OCI-LY1 (cell line): ENCODE measurements around the gene ADGRG3.

ENCODE experiments used
- H2AFZ ChIP-seq: fragments of 200-600 bp; sonication (generic), shearing (Covaris generic); 2 replicates; pipeline ENCODE4 v1.6.0; 2014; ENCODE audit warnings: antibody characterized with exemption, mild to moderate bottlenecking, low read length
- H3F3A ChIP-seq: fragments of 200-600 bp; sonication (generic), shearing (Covaris generic); 2 replicates; pipeline ENCODE4 v1.6.0; 2014; ENCODE audit warnings: mild to moderate bottlenecking, antibody characterized with exemption, low read length, moderate library complexity; ENCODE audit not compliant: insufficient read depth
- H3K27ac ChIP-seq: fragments of 200-600 bp; sonication (generic); 2 replicates; pipeline ENCODE4 v1.5.1; 2014; ENCODE audit warnings: low read length, mixed run types, mild to moderate bottlenecking, low read depth; ENCODE audit not compliant: poor library complexity, severe bottlenecking
- H3K27me3 ChIP-seq: fragments of 200-600 bp; sonication (generic); 2 replicates; pipeline ENCODE4 v1.6.0; 2014; ENCODE audit warnings: antibody characterized with exemption, mild to moderate bottlenecking, low read length, moderate library complexity; ENCODE audit not compliant: insufficient read depth
- H3K36me3 ChIP-seq: fragments of 200-600 bp; sonication (generic); 2 replicates; pipeline ENCODE4 v1.6.1; 2014; ENCODE audit warnings: mild to moderate bottlenecking, antibody characterized with exemption, low read length, moderate library complexity, mixed read lengths; ENCODE audit not compliant: insufficient read depth
- H3K4me1 ChIP-seq: fragments of 200-600 bp; sonication (generic); 2 replicates; pipeline ENCODE4 v1.5.1; 2014; ENCODE audit warnings: mild to moderate bottlenecking, low read length, moderate library complexity; ENCODE audit not compliant: insufficient read depth, severe bottlenecking
- H3K4me2 ChIP-seq: fragments of 200-600 bp; sonication (generic), shearing (Covaris generic); 2 replicates; pipeline ENCODE4 v1.6.1; 2014; ENCODE audit warnings: low read length
- H3K4me3 ChIP-seq: fragments of 200-600 bp; sonication (generic); 2 replicates; pipeline ENCODE4 v1.5.1; 2014; ENCODE audit warnings: low read length, low read depth, mild to moderate bottlenecking, mixed read lengths; ENCODE audit not compliant: poor library complexity, severe bottlenecking
- H3K79me2 ChIP-seq: fragments of 200-600 bp; shearing (Covaris generic); 2 replicates; pipeline ENCODE4 v1.6.1; 2016; ENCODE audit warnings: mixed run types, low read length, mixed read lengths; ENCODE audit not compliant: insufficient read depth
- H3K9ac ChIP-seq: fragments of 200-600 bp; sonication (generic), shearing (Covaris generic); 2 replicates; pipeline ENCODE4 v1.6.1; 2014; ENCODE audit warnings: mild to moderate bottlenecking, low read length, mixed read lengths
- H3K9me2 ChIP-seq: fragments of 200-600 bp; sonication (generic), shearing (Covaris generic); 2 replicates; pipeline ENCODE4 v1.6.1; 2014; ENCODE audit warnings: low read depth, mild to moderate bottlenecking, low read length, mixed read lengths
- H3K9me3 ChIP-seq: fragments of 200-600 bp; shearing (Covaris generic); 2 replicates; pipeline ENCODE4 v1.6.1; 2014; ENCODE audit warnings: low read length, mixed read lengths
- H4K20me1 ChIP-seq: fragments of 200-600 bp; sonication (generic), shearing (Covaris generic); 2 replicates; pipeline ENCODE4 v1.6.0; 2016; ENCODE audit warnings: mild to moderate bottlenecking, low read length; ENCODE audit not compliant: insufficient read depth
- EZH2 ChIP-seq: fragments of 200-600 bp; sonication (generic), shearing (Covaris generic); IDR thresholded peaks from 2 replicates; pipeline ENCODE4 v1.8.0; 2017; ENCODE audit warnings: borderline replicate concordance, mixed run types, mild to moderate bottlenecking, antibody characterized with exemption, low read length, moderate library complexity, mixed read lengths
- TF ChIP-seq, protein P1 (sequence below): fragments of 200-600 bp; sonication (generic), shearing (Covaris generic); IDR thresholded peaks from 2 replicates; pipeline ENCODE4 v1.5.1; 2017; ENCODE audit warnings: mild to moderate bottlenecking, antibody characterized with exemption, low read length, moderate library complexity, mixed read lengths

The ADGRG3 gene

DNA sequence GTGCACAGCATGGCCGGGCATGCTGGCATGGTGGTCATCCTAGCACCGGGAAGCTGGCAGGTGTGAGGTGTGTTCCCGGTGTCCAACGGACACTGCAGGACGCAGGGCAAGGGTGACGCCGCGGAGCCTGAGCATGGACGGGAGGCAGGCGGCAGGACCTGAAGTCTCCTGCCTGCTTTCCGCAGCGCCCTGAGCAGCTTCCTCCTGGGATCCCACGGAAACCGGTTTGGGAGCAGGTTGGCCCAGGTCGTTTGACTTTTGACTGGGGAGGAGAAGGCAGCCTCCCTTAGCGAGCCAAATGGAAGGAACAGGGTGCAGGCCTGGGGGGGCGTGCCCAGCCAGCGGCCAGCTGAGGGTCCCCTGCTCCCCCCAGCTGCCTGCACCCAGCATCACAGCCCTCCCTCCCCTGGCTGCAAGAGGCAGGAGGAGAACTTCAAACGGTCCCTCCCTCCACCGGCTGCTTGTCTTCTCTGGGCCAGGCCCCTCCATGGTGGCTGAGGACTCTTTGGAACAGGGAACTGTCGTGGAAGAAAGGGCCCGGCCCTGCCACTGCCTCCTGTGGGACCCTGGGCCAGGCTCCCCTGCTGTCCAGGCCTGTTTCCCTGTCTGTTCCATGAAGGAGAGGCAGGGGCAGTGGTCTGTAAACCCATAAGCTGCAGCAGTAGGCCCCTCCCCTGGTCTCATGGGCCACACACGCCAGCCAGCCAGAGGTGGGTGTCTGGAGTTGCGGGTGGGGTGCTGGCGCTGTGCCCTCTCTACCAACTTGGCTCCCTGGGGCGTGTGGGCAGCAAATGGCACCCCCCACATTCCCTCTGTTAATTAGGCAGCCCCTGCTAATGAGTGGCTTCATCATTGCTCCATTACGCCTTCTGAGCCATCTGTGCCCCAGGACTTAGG, 47.5 kb upstream of the ADGRG3 start:
- Histone ChIP-seq H3K9me3 (no peaks in the 10 kb centered on the region), H3K4me3 (no peak overlapping the region), H3K9me2 (no peaks in the 10 kb centered on the region), H3F3A (no peaks in the 10 kb centered on the region), H4K20me1 (no peaks in the 10 kb centered on the region), H3K9ac (no peak overlapping the region), H3K4me2 (no peak overlapping the region), H2AFZ (no peak overlapping the region), H3K4me1 (no peaks in the 10 kb centered on the region), H3K36me3 (no peaks in the 10 kb centered on the region), H3K79me2 (no peaks in the 10 kb centered on the region), H3K27me3 (peaks cover 4% of the 10 kb centered on the region; the same call in 1 of the 2 replicates), H3K27ac (no peak overlapping the region)
- TF ChIP-seq EZH2 = no peak
- TF ChIP-seq, protein P1, sequence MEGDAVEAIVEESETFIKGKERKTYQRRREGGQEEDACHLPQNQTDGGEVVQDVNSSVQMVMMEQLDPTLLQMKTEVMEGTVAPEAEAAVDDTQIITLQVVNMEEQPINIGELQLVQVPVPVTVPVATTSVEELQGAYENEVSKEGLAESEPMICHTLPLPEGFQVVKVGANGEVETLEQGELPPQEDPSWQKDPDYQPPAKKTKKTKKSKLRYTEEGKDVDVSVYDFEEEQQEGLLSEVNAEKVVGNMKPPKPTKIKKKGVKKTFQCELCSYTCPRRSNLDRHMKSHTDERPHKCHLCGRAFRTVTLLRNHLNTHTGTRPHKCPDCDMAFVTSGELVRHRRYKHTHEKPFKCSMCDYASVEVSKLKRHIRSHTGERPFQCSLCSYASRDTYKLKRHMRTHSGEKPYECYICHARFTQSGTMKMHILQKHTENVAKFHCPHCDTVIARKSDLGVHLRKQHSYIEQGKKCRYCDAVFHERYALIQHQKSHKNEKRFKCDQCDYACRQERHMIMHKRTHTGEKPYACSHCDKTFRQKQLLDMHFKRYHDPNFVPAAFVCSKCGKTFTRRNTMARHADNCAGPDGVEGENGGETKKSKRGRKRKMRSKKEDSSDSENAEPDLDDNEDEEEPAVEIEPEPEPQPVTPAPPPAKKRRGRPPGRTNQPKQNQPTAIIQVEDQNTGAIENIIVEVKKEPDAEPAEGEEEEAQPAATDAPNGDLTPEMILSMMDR = no peak

DNA sequence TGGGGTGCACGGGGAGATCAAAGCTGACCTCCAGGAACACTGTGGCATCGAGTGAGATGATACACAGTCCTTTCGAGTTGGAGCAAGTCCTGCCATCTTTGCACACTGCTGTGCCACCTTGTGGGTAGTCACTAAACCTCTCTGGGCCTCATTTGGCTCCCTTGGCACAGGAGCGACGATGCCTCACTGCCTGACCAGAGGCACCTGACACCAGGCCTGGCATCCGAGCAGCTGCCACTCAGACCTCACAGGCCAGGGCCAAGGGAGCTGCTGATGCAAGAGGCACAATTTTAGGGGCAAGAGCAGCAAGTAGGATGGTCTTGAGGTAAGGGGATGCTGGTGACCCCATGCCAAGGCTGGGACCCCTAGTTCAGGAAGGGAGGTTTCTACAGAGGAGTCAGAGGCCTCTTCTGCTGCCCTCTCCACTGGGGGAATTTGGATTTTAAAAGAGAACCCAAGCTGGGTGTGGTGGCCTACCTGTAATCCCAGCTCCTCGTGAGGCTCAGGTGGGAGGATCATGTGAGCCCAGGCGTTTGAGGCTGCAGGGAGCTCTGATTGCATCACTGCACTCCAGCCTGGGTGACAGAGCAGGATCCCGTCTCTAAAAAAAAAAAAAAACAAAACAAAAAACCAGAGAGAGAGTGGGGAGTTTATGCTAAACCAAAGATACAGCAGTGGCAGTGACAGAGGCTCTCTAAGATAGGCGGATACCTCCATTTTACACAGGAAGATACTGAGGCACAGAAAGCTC, 46.4 kb upstream of the ADGRG3 start:
- Histone ChIP-seq H3K27ac (no peak overlapping the region), H3K36me3 (no peaks in the 10 kb centered on the region), H3K9ac (no peak overlapping the region), H3K4me2 (no peak overlapping the region), H2AFZ (no peak overlapping the region), H3K27me3 (peaks cover 4% of the 10 kb centered on the region; the same call in 1 of the 2 replicates), H3K79me2 (no peaks in the 10 kb centered on the region), H3K4me1 (no peaks in the 10 kb centered on the region), H3K4me3 (no peak overlapping the region), H3F3A (no peaks in the 10 kb centered on the region), H3K9me3 (no peaks in the 10 kb centered on the region), H3K9me2 (no peaks in the 10 kb centered on the region), H4K20me1 (no peaks in the 10 kb centered on the region)
- TF ChIP-seq EZH2 = no peak
- TF ChIP-seq, protein P1 = no peak

DNA sequence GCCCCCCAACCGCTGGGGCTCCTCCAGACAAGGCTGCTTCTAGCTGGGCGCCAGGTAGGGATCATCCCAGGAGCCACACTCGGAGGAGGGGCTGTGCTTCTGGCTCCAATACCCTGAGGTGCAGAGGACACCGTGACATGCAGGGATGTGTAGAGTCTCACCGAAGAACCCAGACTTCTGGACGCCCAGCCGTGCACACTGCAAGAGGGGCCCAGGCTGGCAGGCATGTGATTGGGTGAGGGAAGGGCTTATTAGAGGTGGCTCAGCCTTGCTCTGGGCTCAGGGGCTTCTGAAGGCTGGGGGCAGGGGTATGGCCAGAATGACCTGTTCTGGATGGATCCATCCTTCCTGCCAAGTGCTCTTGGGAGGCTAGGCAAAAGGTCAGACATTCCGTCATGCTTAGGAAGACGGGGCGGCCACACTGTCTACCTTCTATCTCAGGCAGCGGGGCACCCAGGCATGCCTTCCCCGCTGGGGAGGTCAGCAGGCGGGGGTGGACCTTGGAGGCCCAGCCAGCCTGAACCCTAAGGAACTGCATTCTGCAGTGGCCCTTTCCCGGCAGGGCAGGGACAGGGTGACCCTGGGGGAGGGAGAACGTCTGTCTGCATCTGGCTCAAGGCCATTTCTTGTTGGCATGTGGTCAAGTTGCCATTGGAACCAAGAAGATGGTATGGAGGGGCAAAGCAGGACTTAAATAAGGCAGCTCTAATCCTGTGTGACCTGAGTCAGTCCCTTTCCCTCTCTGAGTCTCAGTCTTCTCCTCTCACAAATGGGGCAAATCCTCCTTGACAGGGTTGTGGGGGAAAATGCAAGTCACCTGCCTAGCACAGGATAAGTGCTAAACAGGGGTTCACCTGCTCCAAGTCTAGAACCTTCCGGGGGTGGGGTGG, 45.5 kb upstream of the ADGRG3 start:
- Histone ChIP-seq H3F3A (no peaks in the 10 kb centered on the region), H3K4me2 (no peak overlapping the region)

More for the DNA sequence above, 45.5 kb upstream of the ADGRG3 start:
- no peak overlapping the region for H3K27ac ChIP-seq
- no peaks in the 10 kb centered on the region for H3K9me3 ChIP-seq
- no peaks in the 10 kb centered on the region for H3K4me1 ChIP-seq
- no peak overlapping the region for H2AFZ ChIP-seq
- H3K79me2 ChIP-seq = no peaks in the 10 kb centered on the region
- no peaks in the 10 kb centered on the region for H3K9me2 ChIP-seq
- H3K27me3 ChIP-seq = peaks cover 4% of the 10 kb centered on the region; the same call in 1 of the 2 replicates
- no peak overlapping the region for H3K4me3 ChIP-seq
- no peaks in the 10 kb centered on the region for H4K20me1 ChIP-seq
- H3K9ac ChIP-seq = no peak overlapping the region
- TF ChIP-seq, protein P1 = no peak
- no peak for TF ChIP-seq EZH2
- H3K36me3 ChIP-seq = no peaks in the 10 kb centered on the region
